Stimulated activated CD8-positive, alpha-beta memory T cell treated with anti-CD3 and anti-CD28 coated beads, Interleukin-15, amount 100 ng/mL, for 24 hours (primary cell): ENCODE data around the gene ZNF385C.
A peak's percentile ranks its signal among the peaks of the same experiment; 100 is the strongest.

Experiments used
- DNase-seq: peaks from one replicate; pipeline ENCODE4 v3.0.0-alpha.2; 2020; ENCODE audit warnings: low read depth

Gene ZNF385C

GRCh38 chr17:42107597-42108576 is 9.6 kb upstream of the ZNF385C start:
- DNase-seq = peak; percentile 89

- DNase-seq = no peak
Observed at GRCh38 chr17:42107124-42107523, 8.9 kb upstream of the ZNF385C start.

DNA sequence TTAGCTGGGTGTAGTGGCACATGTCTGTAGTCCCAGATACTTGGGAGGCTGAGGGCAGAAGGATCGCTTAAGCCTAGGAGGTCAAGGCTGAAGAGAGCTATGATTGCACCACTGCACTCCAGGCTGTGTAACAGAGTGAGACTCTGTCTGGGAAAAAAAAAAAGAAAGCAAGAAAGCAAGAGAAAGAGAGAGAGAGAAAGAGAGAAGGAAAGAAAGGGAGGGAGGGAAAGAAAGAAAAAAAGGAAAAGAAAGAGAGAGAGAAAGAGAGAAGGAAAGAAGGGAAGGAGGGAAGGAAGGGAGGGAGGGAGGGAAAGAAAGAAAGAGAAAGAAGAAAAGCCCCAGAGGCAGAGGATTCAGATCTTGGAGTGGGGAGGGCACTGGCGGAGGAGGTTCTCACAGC is 7.7 kb upstream of the ZNF385C start:
- DNase-seq = no peak

- no peak for DNase-seq
Observed at GRCh38 chr17:42104264-42104663, 6.0 kb upstream of the ZNF385C start.

GRCh38 chr17:42103221-42103954 is 5.1 kb upstream of the ZNF385C start:
- DNase-seq = no peak

DNA sequence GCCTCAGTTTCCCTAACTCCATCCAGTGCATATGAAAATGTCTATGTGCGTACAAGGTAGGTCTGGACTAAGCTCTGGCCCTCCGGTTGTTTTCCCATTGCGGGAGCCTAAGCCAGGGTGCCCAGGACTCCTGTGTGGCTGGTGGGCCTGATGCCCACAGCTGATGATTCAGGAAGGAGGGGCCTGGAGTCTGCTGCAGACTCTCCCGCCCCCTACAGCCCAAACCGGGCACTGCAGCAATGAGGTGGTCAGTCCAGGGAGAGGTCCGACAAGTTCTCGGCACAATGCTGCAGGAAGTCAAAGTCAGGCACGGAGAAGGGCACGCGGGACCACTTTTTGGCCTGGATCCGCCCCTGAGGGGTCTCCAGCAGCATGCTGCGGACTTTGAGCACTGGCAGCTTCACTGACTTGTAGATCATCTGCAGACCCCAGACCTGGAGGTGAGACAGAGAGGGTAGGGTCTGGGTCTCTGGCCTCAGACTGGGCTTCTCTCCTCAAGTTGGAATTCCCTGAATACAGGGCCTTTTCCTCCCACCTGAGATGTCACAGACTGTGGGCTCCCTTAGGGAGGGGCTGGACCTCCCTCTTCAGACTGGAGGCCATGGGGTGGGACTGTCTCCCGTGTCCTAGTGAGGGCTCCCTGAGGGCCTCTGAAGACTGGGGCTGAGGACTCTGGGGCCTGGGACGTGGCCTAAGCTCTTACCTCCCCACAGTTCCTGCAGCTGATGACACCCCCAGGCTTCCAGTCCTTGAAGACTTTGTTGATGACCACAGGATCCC is 3.4 kb upstream of the ZNF385C start:
- peak; percentile 61 for DNase-seq

- no peak for DNase-seq
Observed at GRCh38 chr17:42098730-42099399, 592 bp upstream of the ZNF385C start.

- no peak for DNase-seq
Observed at GRCh38 chr17:42096360-42097111, 1.7 kb downstream of the ZNF385C start.

GRCh38 chr17:42094375-42095069 is 3.8 kb downstream of the ZNF385C start:
- DNase-seq = no peak

- DNase-seq = no peak
Observed at GRCh38 chr17:42092939-42093338, 5.3 kb downstream of the ZNF385C start.

GRCh38 chr17:42090964-42091790 is 7.1 kb downstream of the ZNF385C start:
- no peak for DNase-seq

DNA sequence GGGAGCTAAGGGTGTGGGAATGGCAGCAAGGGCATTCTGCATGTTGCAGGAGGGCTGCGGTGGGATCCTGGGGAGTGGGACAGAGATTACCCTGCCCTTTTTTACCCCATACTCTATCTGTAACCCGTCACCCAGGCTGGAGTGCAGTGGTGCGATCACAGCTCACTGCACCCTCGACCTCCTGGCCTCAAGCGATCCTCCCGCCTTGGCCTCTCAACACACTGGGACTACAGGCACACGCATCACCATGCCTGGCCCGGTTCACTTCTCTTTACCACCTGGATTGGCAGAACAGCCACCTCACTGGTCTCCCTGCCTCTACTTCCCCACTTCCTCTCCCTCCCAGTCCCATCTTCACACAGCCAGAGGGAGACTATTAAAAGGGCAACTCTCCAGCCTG is 9.5 kb downstream of the ZNF385C start:
- no peak for DNase-seq

GRCh38 chr17:42087736-42088705 is 10.3 kb downstream of the ZNF385C start:
- no peak for DNase-seq

DNA sequence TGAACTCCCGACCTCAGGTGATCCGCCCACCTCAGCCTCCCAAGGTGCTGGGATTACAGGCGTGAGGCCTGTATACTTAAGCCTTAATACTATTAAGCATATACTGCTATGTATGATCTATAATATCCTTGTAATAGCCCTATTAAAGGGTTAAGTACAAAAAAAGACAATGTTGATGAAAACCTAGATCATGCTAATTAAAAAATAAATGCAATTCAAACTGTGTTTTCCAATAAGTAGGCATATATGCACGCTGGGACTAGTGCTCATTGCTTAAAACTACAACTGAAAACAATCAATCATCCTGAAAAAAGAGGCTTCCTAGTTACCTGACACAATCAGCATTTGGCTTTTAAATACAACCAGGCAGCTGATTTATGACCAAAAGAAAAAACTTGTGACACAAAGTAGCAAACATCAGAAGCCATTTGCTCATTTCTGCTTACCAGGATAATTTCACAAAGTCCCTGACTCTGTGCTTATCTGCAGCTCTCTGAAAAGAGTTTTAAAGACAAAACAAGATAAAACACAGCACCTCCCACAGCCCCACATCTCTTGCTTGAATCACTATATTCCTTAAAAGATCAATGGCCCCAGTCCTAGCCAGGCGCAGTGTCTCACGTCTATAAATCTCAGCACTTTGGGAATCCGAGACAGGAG is 11.1 kb downstream of the ZNF385C start:
- DNase-seq = no peak

GRCh38 chr17:42081516-42082129 is 16.6 kb downstream of the ZNF385C start:
- no peak for DNase-seq

DNA sequence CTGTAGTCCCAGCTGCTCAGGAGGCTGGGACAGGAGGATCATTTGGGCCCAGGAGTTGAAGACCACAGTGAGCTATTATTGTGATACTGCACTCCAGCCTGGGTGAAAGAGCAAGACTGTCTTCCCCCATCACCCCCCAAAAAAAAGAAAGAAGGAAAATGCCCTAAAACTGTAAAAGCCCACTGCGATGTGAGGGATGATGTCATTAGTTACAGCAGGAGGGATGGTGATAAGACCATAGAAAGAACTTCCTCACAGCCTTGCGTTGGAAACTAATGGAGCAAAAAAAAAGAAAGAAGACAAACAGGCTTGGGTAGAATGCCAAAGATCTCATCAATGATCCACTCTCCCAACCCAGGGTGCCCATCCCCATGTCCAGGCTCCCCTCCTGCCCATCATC is 18.7 kb downstream of the ZNF385C start:
- DNase-seq = no peak

DNA sequence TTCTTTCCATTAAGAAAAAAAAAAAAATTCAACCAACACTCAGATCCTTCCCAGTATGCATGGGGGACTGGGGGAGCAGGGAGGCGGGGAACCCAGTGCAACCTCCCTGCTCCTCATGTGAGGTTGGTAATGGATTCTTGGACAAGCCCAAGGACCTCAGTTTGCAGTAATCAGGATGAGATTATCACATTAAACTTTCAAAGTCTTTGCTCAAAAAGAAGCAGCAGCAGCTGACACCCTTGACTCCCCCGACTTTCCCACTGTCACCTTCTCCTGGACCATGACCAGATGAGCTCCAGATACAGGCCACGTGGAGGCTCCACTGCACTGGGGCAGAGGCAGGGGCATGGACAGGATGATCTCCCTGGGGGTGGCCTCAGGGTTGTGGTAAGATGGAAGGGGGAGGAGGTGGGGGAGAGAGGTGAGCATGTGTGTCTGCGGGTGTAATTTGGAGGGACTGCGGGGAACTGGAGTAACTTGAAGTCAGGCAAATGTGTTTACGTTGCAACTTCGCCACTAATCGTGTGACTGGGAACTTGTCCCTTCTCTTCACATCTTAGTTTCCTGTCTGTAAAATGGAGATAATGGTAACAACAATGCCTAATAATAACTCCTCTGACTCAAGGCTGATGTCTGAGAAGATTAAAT is 19.8 kb downstream of the ZNF385C start:
- no peak for DNase-seq
